Smooth muscle cell (in vitro differentiated cells): ENCODE measurements around the gene PAX4. TPM values are rescaled to one million over a fixed set of nuclear protein-coding genes. Genes with fewer than 3 reads are reported as not detected.
A peak's percentile ranks its signal among the peaks of the same experiment; 100 is the strongest.

Experiments
- DNase-seq: peaks from one replicate; lab custom pipeline; 2025; ENCODE audit not compliant: unreplicated experiment; lab: John Stamatoyannopoulos, UW
- H2AFZ ChIP-seq: fragments of 200-600 bp; sonication (generic); 2 replicates; pipeline ENCODE4 v1.6.0; 2016; ENCODE audit warnings: antibody characterized with exemption, low read depth, mild to moderate bottlenecking
- H3F3A ChIP-seq: fragments of 200-600 bp; sonication (generic); 2 replicates; pipeline ENCODE4 v1.6.0; 2017; ENCODE audit warnings: antibody characterized with exemption, low read depth
- H3K27ac ChIP-seq: fragments of 200-600 bp; sonication (generic); 2 replicates; pipeline ENCODE4 v1.5.1; 2016; ENCODE audit warnings: low read depth, mild to moderate bottlenecking
- H3K27me3 ChIP-seq: fragments of 200-600 bp; sonication (generic); 2 replicates; pipeline ENCODE4 v1.6.1; 2016; ENCODE audit warnings: low read depth, mild to moderate bottlenecking
- H3K36me3 ChIP-seq: fragments of 200-600 bp; sonication (generic); 2 replicates; pipeline ENCODE4 v1.5.1; 2016; ENCODE audit warnings: low read depth
- H3K4me1 ChIP-seq: fragments of 200-600 bp; sonication (generic); 2 replicates; pipeline ENCODE4 v1.5.1; 2016; ENCODE audit warnings: low read depth
- H3K4me2 ChIP-seq: fragments of 200-600 bp; sonication (generic); 2 replicates; pipeline ENCODE4 v1.6.0; 2016; ENCODE audit warnings: mild to moderate bottlenecking
- H3K4me3 ChIP-seq: fragments of 200-600 bp; sonication (generic); 2 replicates; pipeline ENCODE4 v1.5.1; 2016; ENCODE audit warnings: mild to moderate bottlenecking
- H3K79me2 ChIP-seq: fragments of 200-600 bp; sonication (generic); 2 replicates; pipeline ENCODE4 v1.6.0; 2016; ENCODE audit warnings: low read depth, mild to moderate bottlenecking
- H3K9ac ChIP-seq: fragments of 200-600 bp; sonication (generic); 2 replicates; pipeline ENCODE4 v1.6.0; 2016; ENCODE audit warnings: low read depth
- H3K9me3 ChIP-seq: fragments of 200-600 bp; sonication (generic); replicated peaks from 2 replicates; pipeline ENCODE4 v1.5.1; 2016; ENCODE audit warnings: low read depth
- H4K20me1 ChIP-seq: fragments of 200-600 bp; sonication (generic); 2 replicates; pipeline ENCODE4 v1.6.0; 2016; ENCODE audit warnings: low read depth
- WGBS: methylation state at CpG from one replicate; pipeline ENCODE4 v1.1.7; 2016; ENCODE audit warnings: low lambda C conversion rate; 5-methylcytosine and 5-hydroxymethylcytosine counted together
- polyA plus RNA-seq: library from polyadenylated mRNA; unstranded; fragments of >200 nt; fragmentation: Nextera tagmentation; extraction: Ambion mirVana; gene quantifications from 2 replicates; pipeline ENCODE4 v1.2.1, GENCODE V29; 2016
- total RNA-seq: library from RNA; depleted of rRNA; stranded (reverse); fragments of >200 nt; gene quantifications from 2 replicates; pipeline ENCODE4 v1.2.3, GENCODE V29; 2014
- TF ChIP-seq, protein P1 (sequence below): fragments of 200-600 bp; sonication (generic); IDR thresholded peaks from 2 replicates; pipeline ENCODE4 v1.5.1; 2017; ENCODE audit warnings: borderline replicate concordance, mild to moderate bottlenecking, antibody characterized with exemption; ENCODE audit not compliant: insufficient read depth, poor library complexity, severe bottlenecking

PAX4 gene
- total and polyA plus RNA-seq, 2 experiments from 2014 or later, result not detected

DNA sequence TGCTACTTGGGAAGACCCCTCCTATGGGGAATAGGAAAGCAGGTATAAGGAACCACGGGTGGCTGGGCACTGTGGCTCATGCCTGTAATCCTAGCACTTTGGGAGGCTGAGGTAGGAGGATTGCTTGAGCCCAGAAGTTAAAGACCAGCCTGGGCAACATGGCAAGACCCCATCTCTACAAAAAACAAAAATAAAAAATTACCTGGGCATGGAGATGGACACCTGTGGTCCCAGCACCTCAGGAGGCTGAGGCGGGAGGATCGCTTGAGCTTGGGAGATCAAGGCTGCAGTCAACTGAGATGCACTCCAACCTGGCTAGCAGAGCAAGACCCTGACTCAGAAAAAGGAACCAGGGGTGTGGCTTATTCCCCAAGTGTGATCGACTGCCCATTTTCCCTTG, 25.4 kb downstream of the PAX4 start:
- TF ChIP-seq, protein P1, sequence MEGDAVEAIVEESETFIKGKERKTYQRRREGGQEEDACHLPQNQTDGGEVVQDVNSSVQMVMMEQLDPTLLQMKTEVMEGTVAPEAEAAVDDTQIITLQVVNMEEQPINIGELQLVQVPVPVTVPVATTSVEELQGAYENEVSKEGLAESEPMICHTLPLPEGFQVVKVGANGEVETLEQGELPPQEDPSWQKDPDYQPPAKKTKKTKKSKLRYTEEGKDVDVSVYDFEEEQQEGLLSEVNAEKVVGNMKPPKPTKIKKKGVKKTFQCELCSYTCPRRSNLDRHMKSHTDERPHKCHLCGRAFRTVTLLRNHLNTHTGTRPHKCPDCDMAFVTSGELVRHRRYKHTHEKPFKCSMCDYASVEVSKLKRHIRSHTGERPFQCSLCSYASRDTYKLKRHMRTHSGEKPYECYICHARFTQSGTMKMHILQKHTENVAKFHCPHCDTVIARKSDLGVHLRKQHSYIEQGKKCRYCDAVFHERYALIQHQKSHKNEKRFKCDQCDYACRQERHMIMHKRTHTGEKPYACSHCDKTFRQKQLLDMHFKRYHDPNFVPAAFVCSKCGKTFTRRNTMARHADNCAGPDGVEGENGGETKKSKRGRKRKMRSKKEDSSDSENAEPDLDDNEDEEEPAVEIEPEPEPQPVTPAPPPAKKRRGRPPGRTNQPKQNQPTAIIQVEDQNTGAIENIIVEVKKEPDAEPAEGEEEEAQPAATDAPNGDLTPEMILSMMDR, result no peak
- Histone ChIP-seq H3K4me3 (no peak overlapping the region), H3F3A (no peaks in the 10 kb centered on the region), H3K27ac (no peak overlapping the region), H3K9ac (no peak overlapping the region), H3K36me3 (peaks cover 3% of the 10 kb centered on the region), H3K79me2 (peaks cover 20% of the 10 kb centered on the region), H2AFZ (no peak overlapping the region), H4K20me1 (peaks cover 13% of the 10 kb centered on the region), H3K4me1 (peaks cover 7% of the 10 kb centered on the region), H3K9me3 (no peaks in the 10 kb centered on the region), H3K4me2 (no peak overlapping the region), H3K27me3 (no peaks in the 10 kb centered on the region)
- 96% methylated on average over 4 of the region's 4 CpGs for WGBS
- DNase-seq, result no peak

DNA sequence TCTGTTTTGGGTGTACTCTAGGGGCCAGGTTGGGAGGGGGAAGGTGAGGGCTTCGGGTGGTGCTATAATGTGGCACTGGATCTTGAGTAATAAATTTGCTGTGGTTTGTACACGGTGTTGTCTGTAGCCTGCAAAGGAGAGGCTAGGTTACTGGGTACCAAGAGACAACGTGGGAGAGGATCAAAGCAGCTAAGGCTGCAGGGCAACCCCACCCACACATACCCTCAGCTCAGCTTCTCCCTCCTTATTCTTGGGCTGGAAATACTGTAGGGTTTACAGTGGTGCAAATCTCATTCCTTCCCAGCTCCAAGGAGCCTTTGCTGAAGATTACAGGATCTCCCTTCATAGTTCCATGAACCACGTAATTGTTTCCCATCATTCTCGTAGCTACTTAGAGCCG, 26.4 kb downstream of the PAX4 start:
- peaks cover 7% of the 10 kb centered on the region for H3K4me1 ChIP-seq
- peaks cover 13% of the 10 kb centered on the region for H4K20me1 ChIP-seq
- no peaks in the 10 kb centered on the region for H3F3A ChIP-seq
- DNase-seq, result no peak
- H3K36me3 ChIP-seq, result peaks cover 3% of the 10 kb centered on the region
- H3K9ac ChIP-seq, result no peak overlapping the region
- H3K9me3 ChIP-seq, result no peaks in the 10 kb centered on the region
- 97% methylated on average over 6 of the region's 6 CpGs for WGBS
- no peak overlapping the region for H3K4me3 ChIP-seq
- TF ChIP-seq, protein P1, result no peak
- H3K27me3 ChIP-seq, result no peaks in the 10 kb centered on the region
- peaks cover 20% of the 10 kb centered on the region for H3K79me2 ChIP-seq
- no peak overlapping the region for H3K4me2 ChIP-seq
- H3K27ac ChIP-seq, result no peak overlapping the region
- no peak overlapping the region for H2AFZ ChIP-seq

DNA sequence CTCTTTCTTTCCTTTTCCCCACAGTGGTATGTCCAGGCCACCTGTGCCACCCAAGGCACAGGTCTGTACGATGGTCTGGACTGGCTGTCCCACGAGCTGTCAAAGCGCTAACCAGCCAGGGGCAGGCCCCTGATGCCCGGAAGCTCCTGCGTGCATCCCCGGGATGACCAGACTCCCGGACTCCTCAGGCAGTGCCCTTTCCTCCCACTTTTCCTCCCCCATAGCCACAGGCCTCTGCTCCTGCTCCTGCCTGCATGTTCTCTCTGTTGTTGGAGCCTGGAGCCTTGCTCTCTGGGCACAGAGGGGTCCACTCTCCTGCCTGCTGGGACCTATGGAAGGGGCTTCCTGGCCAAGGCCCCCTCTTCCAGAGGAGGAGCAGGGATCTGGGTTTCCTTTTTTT, 26.8 kb downstream of the PAX4 start:
- H3K9ac ChIP-seq, result no peak overlapping the region
- 96% methylated on average over 7 of the region's 7 CpGs for WGBS
- peaks cover 20% of the 10 kb centered on the region for H3K79me2 ChIP-seq
- no peak for DNase-seq
- H3K27ac ChIP-seq, result no peak overlapping the region
- H3K4me1 ChIP-seq, result peaks cover 7% of the 10 kb centered on the region
- H3K27me3 ChIP-seq, result no peaks in the 10 kb centered on the region
- H3K36me3 ChIP-seq, result peaks cover 3% of the 10 kb centered on the region
- H3K4me3 ChIP-seq, result no peak overlapping the region
- H3K9me3 ChIP-seq, result no peaks in the 10 kb centered on the region
- TF ChIP-seq, protein P1, result no peak
- no peaks in the 10 kb centered on the region for H3F3A ChIP-seq
- peaks cover 13% of the 10 kb centered on the region for H4K20me1 ChIP-seq
- H3K4me2 ChIP-seq, result no peak overlapping the region
- H2AFZ ChIP-seq, result no peak overlapping the region

DNA sequence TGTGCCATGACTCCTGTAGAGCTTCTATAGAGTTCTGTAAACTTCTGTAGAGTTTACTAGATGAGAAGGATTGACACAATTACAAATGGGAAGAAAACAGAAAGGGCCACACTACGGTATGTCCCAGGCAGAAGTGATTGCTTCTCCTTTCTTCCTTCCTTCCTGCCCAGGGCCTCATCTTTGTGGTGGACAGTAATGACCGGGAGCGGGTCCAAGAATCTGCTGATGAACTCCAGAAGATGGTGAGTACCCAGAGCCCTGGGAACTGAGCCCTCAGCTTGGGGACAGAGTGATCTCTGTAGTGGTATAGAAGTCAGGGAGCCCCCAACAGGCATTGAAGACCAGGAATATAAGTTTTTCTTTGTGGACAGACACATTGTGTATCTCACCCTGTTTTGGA, 28.0 kb downstream of the PAX4 start:
- WGBS, result 94% methylated on average over 3 of the region's 3 CpGs
- Histone ChIP-seq H3K4me2 (peak overlapping the region; percentile 90), H3F3A (no peaks in the 10 kb centered on the region), H3K4me3 (no peak overlapping the region), H3K9me3 (no peaks in the 10 kb centered on the region), H3K4me1 (peaks cover 9% of the 10 kb centered on the region), H2AFZ (no peak overlapping the region), H3K79me2 (peaks cover 23% of the 10 kb centered on the region), H3K9ac (no peak overlapping the region), H3K36me3 (peaks cover 3% of the 10 kb centered on the region), H3K27me3 (no peaks in the 10 kb centered on the region), H4K20me1 (peaks cover 13% of the 10 kb centered on the region), H3K27ac (no peak overlapping the region)
- DNase-seq, result no peak
- TF ChIP-seq, protein P1, result no peak
